CD4-positive, alpha-beta T cell treated with Interleukin-6 for 4 hours (primary cell): ENCODE data around the gene FAM227B.
A peak's percentile ranks its signal among the peaks of the same experiment; 100 is the strongest.
"Not testable (repeated sequence)": the region's sequence is repeated elsewhere in the genome, so short reads cannot be mapped to it uniquely, and the experiment has no call there.

Source experiments
- DNase-seq: peaks from one replicate; pipeline ENCODE4 v3.0.0-alpha.2; 2020; ENCODE audit warnings: mixed read lengths

FAM227B gene, protein sequence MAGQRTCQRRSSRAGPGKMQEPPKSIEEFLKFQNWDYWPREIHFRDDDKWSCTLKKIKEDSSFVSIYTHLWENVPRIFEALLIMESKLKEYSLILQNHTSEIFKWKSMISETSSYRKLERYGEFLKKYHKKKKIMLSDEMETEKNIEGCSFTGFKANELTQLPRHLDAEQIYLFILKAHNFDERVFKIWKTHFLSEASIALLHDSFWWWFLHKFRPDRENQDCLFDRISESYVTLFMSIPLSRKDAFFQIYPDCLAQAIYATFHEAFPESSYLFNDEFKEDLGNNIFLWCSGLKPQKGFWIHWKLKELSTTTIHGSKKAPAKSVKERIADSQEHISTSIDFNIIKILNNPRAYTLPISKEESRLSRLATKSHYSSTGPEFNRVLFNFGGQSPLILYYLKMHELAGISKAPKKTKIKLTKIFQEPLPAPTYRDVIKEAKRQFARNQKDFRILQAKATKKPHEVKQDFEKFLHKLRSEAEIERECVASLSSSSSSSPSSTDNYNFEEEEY

DNA sequence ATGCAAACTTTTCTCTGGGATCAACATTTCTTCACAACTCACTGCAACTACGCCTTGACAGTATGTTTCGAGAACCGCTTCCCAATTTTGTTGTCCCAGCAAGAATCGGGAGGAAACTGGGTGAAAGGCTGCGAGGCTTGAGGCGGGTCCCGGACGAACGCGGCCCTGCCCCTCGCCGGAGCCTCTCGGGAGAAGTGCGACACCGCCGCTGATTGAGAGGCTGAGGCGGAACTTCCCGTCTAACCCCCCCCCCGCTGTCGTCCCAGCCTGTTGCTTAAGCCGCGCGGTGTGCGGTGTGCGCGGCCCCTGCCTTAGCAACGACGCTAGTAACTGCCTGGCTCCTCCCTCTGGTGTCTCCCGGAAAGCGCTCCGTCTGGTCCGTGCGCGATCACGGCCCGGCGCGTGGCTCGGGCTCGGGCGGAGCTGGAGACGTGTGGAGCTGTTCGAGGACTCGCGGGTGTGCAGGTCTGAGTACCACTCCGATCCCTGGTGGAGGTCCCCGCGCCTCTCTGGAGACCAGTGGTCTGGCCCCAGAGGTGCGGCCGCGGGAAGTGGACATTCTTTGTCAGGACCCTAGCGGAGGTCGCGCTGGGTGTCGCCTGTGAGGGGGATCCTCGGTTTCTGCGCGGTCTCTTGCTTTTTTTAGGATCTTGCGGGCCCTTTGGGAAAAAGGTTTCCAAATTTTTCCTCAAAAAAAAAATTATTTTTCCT is at the start of gene FAM227B, which contains the start of gene DTWD1:
Gene FAM227B (minus strand): TSS at position 161 of the 711 bp plus-strand sequence. CDS start 5,647 bp downstream, outside the sequence.
Gene DTWD1 (plus strand): TSS at position 391 of the 711 bp plus-strand sequence. CDS start 4,120 bp downstream, outside the sequence.
- DNase-seq: peak; percentile 95

DNA sequence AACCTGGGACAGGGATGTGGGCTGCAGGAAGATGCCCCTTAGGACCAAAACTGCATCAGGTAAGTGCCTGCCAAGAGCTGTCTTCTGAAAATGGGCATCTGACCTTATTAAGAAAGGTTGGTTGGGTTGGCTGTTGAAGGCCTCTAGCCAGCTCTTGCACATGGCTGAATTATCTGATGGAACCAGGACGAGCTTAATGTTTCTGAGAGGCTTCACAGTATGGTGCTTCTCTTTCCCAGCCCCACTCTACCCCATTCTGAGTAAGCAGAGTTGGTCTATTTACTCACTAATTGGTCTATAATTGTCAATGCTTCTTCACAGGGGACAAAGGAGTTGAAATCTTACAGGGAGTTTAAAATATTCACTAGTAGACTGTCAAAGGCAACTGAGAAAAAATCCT is 48.7 kb upstream of the FAM227B start:
- no peak for DNase-seq

DNA sequence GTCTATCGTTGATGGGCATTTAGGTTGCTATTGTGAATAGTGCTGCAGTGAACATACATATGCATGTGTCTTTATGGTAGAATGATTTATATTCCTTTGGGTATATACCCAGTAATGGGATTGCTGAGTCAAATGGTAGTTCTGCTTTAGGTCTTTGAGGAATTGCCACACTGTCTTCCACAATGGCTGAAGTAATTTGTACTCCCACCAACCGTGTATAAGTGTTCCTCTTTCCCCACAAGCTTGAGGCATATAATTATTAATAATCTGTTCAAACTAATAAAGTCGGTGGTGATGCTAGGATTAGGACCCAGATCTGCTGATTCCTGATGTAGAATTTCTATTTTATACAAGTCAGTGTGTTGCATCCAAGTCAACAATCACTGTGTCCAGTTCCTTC is 45.9 kb upstream of the FAM227B start:
- DNase-seq: not testable (repeated sequence)

DNA sequence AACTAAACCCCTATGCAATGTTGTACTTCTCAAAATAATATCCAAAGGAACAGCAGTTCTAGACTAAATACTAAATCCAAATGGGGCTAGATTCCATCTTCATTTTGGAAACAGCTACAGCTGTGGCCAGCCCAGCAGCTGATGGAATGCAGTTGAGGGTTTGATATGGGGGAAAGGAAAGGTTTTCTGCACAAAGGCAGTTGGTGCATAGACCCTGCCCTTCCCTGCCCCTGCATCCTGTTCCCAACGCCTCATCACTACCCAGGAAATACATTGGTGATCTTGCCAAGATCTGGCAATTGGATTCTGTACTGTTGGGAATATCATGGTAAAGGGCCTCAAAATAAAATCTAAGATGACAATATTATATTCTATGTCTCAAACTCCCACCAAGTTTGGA is 44.1 kb upstream of the FAM227B start:
- no peak for DNase-seq

DNA sequence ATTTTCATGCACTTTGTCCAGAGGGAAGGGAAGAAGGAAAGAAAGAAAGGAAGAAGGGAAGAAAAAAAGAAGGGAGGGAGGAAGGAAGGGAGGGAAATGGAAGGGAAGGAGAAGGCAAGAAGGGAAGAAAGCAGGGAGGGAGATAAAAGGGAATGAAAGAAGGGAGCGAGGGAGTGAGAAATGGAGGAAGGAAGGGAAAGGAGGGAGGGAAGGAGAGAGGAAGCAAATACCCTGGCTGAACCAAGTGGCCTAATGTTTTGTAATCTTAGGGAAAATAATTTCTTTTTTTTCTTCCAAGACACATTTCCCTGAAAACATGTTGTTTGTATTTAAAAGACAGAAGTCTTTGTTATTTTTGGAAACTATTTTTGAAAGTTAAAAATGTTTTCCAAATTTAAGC is 36.1 kb upstream of the FAM227B start:
- DNase-seq: no peak

DNA sequence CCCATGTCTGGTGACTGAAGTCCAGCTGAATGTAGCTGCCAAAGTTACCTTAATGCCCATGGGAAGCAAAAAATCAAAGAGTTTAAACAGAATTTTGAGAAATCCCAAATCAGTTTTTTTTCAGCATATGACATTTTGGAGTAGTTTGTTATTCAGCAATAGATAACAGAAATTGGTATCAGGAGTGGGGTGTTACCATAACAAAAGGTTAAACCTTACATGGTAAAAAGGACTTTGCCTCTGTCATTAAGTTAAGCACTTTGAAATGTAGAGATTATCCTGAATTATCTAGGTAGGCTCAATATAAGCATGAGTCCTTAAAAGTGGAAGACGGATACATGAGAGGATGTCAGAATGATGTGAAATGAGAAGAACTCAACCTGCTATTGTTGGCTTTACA is 32.3 kb upstream of the FAM227B start:
- DNase-seq: no peak

DNA sequence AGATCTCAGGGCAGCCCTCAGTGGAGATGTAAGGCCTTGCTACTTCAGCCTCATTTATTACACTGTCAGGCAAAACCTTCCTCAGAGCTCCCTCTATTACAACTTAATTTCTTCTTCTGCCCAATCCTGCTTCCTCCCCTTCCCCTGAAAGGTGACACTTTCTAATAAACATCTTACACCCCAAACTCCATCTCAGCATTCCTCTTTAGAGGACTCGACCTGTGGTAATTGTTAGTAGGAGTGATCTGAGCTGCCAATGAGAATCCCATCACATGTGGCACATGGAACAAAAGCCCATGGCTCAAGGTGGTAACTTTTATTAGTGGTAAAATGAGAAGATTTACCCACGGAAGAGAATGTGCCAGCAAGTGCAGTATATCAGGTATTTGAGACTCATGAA is 30.1 kb upstream of the FAM227B start:
- no peak for DNase-seq

DNA sequence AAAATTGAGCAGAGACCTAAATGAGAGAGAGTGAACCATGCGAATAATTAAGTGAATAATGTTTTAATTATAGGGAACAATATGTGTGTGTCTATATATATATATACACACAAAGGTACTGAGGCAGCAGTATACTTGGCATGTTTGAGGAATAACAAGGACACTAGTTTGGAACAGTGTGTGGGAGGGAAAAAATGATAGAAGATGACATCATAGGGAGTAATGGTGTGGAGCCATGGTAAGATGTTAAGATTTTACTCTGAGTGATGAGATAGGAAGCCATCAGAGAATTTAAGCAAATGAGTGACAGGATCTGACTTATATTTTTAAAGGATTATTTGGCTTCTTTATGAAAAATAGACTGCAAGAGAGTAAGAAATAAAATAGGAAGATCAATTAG is 29.4 kb upstream of the FAM227B start:
- no peak for DNase-seq

DNA sequence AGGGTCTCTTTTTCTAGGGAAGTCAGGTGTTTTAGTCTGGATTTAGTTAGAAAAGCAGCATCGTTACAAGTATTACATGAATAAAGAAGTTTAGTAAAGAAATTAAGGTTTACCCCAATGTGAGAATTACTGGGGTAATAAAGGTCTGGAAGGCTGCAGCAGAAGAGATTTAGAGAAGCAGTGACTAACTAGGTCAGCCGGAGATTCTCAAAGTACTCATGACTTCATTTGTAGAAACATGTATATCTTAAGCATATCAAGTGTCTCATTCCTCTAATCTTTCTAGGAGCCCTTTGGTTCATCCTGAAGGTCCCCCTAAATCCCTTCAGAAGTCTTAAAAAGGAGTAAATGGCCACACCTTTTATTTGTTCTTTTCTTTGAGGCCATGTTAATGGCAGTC is 26.3 kb upstream of the FAM227B start:
- no peak for DNase-seq

DNA sequence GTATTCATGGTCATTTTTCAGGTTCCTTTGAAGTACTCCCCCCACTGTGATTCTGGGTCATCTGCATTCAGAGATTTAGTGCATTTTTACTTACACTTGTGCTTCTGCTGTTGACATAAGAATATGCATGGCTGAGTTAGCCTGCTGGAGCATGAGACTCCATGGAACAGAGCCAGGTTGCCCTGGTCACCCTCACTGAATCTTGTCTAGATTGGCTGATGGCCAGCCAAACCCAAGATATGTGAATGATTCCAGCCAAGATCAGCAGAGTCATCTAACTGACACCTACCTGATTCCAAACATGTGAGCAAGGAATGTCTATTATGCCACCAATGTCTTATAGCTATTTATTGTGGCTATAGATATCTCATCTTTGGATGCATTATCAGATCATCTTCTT is 25.3 kb upstream of the FAM227B start:
- DNase-seq: no peak

DNA sequence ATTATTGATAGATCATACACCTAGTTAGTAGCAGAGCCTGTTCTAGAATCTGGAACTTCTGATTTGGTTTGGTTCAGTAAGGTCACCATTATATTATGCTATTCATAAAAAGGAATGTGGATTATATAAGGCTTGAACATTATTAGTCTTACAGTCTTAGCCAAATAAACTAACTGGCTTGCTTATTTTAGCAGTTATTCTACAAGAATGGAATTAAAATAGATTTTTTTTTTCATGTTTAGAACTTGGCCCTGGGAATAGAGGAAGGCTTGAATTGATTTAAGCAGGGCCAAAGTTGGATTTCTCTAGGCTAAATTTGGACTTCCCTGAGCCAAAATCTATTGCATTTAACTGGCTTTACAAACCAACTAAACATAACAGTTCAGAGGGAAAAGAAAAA is 24.7 kb upstream of the FAM227B start:
- DNase-seq: no peak

DNA sequence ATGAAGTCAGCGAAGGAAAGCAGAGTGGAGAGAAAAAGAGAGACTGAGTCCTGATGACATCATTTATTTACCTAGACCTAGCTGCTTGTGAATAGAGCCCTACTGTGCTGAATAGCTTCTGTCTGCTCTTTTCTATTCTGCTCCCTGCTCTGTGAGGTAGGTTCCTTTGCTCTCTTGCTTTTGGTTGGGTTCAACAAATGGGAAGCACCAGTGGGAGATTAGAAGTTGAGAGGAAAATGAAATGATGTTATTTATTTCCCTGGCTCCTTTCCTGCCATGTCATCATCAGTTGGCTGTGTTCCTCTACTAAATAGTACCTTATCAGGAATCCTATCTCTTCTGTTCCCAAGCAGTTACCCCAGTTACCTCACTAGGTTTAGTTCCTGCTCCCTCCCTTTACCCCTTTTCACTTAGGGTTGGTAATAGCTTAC is 23.8 kb upstream of the FAM227B start:
- no peak for DNase-seq

DNA sequence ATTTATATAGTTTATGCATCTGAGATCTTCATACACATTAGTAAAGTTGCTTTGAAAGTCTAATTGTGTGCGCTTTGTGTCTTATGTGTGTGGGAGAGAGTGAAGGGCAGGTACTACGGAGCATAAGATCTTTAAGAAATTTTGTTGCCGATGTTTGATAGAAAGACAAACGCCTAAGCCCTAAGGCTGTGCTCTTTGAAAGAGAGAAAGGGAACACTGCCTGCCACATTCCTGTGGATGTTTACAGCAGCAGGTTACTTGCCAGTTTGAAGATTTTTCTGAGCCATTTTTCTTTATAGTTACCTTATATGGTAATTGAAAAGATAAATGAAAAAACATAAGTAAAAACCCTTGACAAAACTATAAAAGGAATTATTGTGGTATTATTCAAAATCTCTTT is 17.2 kb upstream of the FAM227B start:
- no peak for DNase-seq

DNA sequence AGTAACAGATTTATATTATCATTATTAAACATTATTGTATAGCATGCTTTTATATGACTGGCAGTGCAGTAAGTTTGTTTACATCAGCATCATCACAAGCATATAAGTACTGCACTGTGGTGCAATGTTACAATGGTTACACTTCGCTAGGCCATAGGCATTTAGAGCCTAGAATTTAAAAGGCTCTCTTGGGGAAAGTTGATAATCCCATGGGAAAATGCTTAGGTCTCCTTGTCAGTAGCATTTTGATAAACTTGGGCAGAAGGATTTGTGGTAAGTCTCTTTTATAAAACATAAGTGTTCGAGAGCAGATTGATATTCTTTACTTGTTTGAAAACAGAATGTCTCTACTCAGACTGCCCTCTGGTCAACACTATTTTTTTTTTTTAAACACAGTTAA is 7.8 kb upstream of the FAM227B start:
- no peak for DNase-seq

DNA sequence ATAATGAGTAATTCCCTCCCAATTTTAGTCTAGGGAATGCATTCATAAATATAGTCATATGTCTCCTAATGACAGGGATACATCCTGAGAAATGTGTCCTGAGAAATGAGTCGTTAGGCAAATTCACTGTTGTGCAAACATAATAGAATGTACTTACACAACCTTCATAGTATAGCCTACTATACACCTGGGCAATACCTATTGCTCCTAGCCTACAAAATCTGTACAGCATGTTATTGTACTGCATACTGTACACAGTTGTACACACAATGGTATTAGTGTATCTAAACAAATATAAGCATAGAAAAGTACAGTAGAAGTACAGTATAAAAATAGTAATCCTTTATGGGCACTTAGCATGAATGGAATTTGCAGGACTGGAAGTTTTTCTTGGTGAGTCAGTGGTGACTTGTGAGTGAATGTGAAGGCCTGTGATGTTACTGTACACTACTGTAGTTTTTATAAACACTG is 6.8 kb upstream of the FAM227B start:
- no peak for DNase-seq

DNA sequence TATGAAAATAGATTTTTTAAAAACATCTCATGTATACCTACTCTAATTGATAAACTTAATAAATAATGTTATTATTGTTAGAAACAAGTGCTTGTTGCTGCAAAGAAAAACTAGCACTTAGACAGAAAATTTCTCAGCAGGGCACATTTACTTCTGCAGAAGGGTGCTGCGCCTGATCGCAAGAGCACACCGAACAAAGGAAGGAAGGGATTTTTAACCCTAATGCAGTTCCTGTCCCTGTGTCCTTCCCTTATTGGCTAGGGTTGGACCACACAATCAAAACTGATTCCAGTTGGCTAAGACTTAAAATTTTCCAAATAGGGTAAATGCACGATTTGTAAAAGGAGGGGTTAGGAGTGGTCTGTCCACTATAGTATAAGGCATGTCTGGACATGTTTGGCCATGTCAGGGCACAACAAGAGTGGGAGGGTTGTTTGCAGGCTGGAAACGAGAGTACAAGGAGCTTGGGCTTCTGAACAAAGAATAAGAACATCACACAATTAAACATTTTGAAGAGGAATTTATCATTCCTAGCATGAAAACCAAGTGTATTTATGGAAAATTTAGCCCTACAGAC is 4.9 kb upstream of the FAM227B start:
- DNase-seq: no peak

DNA sequence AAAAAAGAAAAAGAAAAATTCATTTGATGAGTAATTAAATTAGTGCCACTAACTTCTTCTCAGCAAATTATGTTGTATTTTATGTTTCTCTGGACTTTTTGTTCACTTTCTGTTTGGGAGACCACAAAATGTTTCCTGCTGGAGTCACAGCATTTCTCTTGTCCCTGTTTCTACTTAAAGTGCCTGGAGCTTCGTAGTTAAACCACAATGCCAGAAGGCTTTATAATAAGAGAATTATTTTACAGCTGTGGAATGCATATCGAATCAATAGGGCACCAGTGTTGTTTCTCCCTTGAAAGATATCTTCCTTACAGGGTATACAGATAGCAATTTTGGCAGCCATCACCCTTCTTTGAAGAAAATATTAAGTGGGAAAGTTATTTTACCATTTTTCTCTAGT is 3.4 kb upstream of the FAM227B start:
- no peak for DNase-seq

DNA sequence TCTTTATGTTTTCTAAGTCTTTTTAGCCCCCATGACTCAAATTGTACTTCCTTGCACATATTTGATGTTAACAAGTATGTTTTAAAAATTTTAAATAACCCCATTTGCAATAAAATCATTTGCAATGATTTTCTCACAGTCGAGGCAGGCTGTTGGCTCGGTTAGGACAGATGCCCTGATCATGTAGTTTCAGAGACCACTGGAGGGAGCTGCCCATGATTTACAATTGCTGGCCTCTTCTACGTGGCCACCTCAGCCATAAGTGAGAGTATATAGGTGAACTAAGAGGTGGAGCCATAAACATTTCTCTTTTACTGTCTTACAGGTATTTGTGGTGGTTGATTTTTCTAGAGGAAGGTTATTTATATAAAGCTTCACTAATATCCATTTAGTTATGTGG is 1.9 kb upstream of the FAM227B start:
- DNase-seq: no peak

DNA sequence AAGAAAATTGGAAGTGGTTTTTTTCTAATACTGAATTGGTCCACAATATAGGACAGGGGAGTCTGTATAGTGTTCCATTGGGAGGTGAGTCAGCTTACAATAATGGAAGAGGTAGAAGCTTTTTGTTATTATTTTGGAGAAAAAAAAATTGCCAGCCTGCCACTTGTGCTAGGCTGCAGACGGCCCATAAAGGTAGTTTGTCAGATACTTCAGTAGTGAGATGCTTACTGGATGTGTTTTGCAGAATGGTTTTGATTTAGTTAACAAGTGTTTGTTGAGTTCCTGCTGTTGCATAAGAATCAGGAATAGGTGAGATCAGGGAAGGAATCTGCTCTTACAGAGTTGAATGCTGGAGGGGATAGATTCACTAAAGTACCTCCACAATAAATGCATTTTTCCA is 1.3 kb upstream of the FAM227B start:
- DNase-seq: no peak

DNA sequence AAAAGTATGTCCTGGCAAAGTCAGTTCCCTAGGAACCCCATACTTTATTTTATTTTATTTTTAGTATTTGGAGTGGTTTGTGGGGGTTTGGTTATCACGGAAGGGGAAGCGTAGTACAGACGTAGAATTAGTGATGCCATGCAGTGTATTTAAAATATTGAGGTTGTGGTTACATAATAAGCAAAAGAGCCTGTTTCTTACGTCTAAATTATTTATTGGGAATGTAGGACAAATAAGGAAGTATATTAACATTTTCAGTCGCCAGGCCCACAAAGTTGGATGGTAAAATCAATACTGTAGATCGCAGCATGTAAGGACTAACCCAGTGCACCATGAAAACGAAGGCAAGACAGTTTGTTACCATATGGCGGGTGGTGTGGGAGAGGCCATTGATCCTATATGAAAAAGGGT is 788 bp upstream of the FAM227B start:
- no peak for DNase-seq

DNA sequence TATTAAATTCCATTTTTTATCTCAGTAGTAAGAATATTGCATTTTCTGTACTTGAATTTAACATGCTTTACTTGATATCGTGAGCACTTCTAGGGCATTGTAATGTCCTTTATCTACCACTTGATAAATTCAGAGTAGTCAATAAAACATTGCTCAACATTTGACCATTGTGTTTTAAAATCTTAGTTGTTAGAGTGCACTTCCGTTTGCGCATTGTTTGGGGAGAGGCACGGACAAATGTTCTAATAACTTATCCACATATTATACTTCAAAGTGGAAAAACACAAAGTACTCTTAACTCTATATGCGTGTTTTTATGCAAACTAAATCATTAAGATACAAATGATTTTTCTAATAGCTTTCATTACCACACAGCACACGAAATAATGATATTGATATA is 419 bp downstream of the FAM227B start:
- peak; percentile 7 for DNase-seq

DNA sequence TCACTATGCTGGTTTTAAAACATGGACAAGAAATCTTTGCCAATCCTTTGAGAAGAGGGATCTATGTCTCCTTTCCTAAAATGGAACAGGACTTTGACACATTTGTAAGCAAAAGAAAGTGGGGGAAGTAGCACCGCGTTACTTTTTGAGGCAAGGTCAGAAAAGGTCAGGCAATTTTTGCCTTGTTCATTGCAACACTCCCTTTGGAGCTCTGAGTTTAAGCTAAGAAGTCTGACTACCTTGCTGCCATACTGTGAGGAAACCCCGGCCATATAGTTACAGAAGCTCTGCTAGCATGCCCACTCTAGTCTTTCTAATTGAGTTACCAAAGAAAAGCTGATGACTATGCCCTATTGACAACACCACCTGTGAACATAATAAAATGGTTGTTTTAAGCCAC is 1.4 kb downstream of the FAM227B start:
- no peak for DNase-seq

DNA sequence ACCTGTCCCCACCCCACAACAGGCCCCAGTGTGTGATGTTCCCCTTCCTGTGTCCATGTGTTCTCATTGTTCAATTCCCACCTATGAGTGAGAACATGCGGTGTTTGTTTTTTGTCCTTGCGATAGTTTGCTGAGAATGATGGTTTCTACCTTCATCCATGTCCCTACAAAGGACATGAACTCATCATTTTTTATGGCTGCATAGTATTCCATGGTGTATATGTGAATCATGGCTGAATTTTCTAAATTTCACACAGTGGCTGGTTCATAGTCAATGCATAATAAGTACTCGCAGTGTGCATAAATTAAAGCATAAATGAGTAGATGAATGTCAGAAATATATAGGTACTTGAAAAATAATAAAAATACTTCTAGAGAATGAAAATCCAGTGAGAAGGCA is 8.4 kb downstream of the FAM227B start:
- not testable (repeated sequence) for DNase-seq
